Pancreas (tissue), 10 donors: ENCODE measurements around the gene LHX1. TPM values are rescaled to one million over a fixed set of nuclear protein-coding genes. Genes with fewer than 3 reads are reported as not detected.

Experiments
- ATAC-seq, 4 donors: fragments of 200-7000 bp; cut with Tn5 transposase; one replicate each; pipeline versions ENCODE4 v1.8.0 to v1.9.1; 2020; ENCODE audit warnings: mild to moderate bottlenecking in 4 of 4, moderate library complexity in 4 of 4
- DNase-seq, 6 donors: peaks; one replicate each; pipeline ENCODE4 v3.0.0-alpha.2; 2020
- FAIRE-seq: peaks from 2 replicates; lab custom pipeline; 2012; peaks lifted over from hg19 to GRCh38; lab: Jason Lieb, UNC
- H3K27ac ChIP-seq, 4 donors: fragments of 200-600 bp; sonication (generic); 1 replicate in 3 of 4; 2 replicates in 1 of 4; pipeline versions ENCODE4 v1.5.0 to v1.8.0; 2020
- H3K27me3 ChIP-seq, 4 donors: fragments of 200-600 bp; one replicate each; pipeline ENCODE4 v1.8.0; 2021
- H3K36me3 ChIP-seq, 3 donors: fragments of 200-600 bp; sonication (generic) in 1 of 3; one replicate each; pipeline versions ENCODE4 v1.5.0 to v1.8.0; 2020 to 2021
- H3K4me1 ChIP-seq, 3 donors: fragments of 200-600 bp; one replicate each; pipeline ENCODE4 v1.8.0; 2021
- H3K4me3 ChIP-seq, 4 donors: fragments of 200-600 bp; sonication (generic) in 2 of 4; one replicate each; pipeline versions ENCODE4 v1.5.0 to v1.8.0; 2020 to 2021
- H3K9me3 ChIP-seq, 4 donors: fragments of 200-600 bp; one replicate each; pipeline ENCODE4 v1.8.0; 2021
- WGBS, 2 donors: extraction: QIAGEN DNeasy Blood & Tissue Kit; methylation state at CpG; one replicate each; pipeline ENCODE4 v1.1.7; 2013; 5-methylcytosine and 5-hydroxymethylcytosine counted together
- intact Hi-C, 3 donors: fragments of 100-400 bp; cut with DNase I; formaldehyde crosslinking; loops; one replicate each; pipeline versions ENCODE4 v1.11.1 to v1.14.2; 2022
- polyA plus RNA-seq, 2 donors: library from polyadenylated mRNA; stranded (reverse); fragments of 200-250 nt; gene quantifications; one replicate each; pipeline ENCODE4 v1.2.3, GENCODE V29; 2013
- total RNA-seq, 6 donors: library from RNA; stranded (reverse); fragmentation: NEBNext Ultra II Directional in 4 of 6; extraction: Animal tissue kit (Norgen Biotek cat#: 25700) in 4 of 6; gene quantifications; one replicate each; pipeline versions ENCODE4 v1.2.1 to v1.2.4, GENCODE V29; 2021 to 2023
- TF ChIP-seq, protein P1 (sequence below), 4 donors: fragments of 200-600 bp; sonication (generic) in 3 of 4; IDR thresholded peaks; one replicate each; pipeline versions ENCODE4 v1.5.0 to v1.8.0; 2021; ENCODE audit warnings: antibody characterized with exemption in 4 of 4
- donor health status: healthy with polysubstance abuse.
- donor health status: DM: no; HTN: no; CAD: no; lungs with moderate emphysema.
- donor health status: DM: no; HTN: no; CAD: no.
- donor health status: control.
- donor health status: control.
- donor health status: Bipolar disorder and iron deficiency.
- donor health status: DM: yes; HTN: yes; CAD: no.
- donor health status: DM: no; HTN: no; CAD: no.
- donor health status: DM: no; HTN: no; CAD: no.
- donor health status: DM: yes; HTN: yes; CAD: no.

The LHX1 gene
- total and polyA plus RNA-seq, 8 donors = 0.05 TPM; not detected in 7

DNA sequence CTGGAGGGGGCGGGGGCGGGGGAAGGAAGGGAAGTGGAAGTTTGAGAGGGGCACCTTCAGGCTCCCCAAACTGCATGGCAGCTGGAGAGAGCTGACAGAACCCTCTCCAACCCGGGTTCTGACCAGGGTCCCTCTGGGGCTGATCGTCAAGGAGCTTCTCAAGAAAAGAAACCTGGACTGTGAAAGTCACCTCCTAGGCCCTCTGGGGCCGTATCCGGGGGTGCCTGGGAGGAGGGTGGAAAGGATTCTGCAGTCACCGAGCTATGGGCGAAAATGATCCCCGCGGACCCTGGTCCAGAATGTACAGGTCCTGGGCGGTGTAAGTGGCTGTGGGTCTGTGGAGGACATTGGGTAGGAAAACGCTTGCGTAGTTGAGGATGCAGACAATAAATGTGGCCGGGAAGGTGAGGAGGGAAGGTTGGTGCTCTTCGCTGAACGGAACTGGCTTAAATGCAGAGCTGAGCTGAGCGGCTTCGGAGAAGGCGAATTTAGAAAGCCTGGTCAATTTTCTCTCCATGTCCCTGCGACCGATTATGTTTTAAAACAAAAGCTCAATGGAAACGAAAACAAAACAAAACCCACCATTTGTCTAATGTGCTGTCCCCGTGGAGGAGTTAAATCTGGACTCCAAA, 3.6 kb upstream of the LHX1 start:
- FAIRE-seq (no peak), DNase-seq (no peak), ATAC-seq (no peak)
- Histone ChIP-seq H3K36me3 (no peaks in the 10 kb centered on the region), H3K27me3 (peaks cover 0 to 90% (median 24%) of the 10 kb centered on the region in 4 donors), H3K4me1 (peaks cover 8 to 50% (median 10%) of the 10 kb centered on the region in 3 donors), H3K4me3 (peak overlapping the region in 2 of 4 donors; percentile 21 to 36), H3K9me3 (no peaks in the 10 kb centered on the region), H3K27ac (no peak overlapping the region)
- TF ChIP-seq, protein P1, sequence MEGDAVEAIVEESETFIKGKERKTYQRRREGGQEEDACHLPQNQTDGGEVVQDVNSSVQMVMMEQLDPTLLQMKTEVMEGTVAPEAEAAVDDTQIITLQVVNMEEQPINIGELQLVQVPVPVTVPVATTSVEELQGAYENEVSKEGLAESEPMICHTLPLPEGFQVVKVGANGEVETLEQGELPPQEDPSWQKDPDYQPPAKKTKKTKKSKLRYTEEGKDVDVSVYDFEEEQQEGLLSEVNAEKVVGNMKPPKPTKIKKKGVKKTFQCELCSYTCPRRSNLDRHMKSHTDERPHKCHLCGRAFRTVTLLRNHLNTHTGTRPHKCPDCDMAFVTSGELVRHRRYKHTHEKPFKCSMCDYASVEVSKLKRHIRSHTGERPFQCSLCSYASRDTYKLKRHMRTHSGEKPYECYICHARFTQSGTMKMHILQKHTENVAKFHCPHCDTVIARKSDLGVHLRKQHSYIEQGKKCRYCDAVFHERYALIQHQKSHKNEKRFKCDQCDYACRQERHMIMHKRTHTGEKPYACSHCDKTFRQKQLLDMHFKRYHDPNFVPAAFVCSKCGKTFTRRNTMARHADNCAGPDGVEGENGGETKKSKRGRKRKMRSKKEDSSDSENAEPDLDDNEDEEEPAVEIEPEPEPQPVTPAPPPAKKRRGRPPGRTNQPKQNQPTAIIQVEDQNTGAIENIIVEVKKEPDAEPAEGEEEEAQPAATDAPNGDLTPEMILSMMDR (IDR thresholded peaks at IDR 0.05) = no peak
- intact Hi-C loops = no loop called here
- WGBS, 2 donors = 9% methylated on average over 23 of the region's 23 CpGs

DNA sequence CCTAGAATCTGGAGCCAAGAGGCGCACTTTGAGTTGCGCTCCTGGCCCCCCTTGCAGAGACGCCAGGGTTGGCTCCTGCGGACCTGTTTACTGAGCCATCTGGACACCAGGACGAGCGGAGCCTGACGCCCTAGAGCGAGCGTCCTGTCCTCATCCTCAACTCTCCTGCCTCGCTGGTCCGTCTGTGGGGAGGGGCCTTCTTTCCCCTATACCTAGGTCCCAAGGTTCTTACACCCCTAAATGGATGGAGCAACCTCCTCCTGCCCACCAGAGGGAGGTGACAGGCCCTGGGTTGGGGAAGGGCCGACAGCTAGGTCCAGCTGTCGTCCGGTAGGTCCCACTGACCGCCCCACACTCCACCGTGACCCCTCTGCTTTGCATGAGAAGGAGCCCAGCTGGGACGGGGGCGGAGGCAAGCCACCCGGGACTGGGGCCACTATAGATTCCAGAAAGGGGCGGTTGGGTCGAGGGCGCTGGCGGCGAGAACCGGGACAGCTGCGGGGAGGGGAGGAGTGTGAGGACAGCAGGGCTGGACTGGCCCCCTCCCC, 3.1 kb upstream of the LHX1 start:
- intact Hi-C loops = no loop called here
- Histone ChIP-seq H3K27ac (no peak overlapping the region), H3K9me3 (no peaks in the 10 kb centered on the region), H3K4me3 (peak overlapping the region in 2 of 4 donors; percentile 21 to 36), H3K4me1 (peaks cover 8 to 50% (median 10%) of the 10 kb centered on the region in 3 donors), H3K36me3 (no peaks in the 10 kb centered on the region), H3K27me3 (peaks cover 0 to 90% (median 25%) of the 10 kb centered on the region in 4 donors)
- ATAC-seq (peak in 2 of 4 donors; percentile 10 to 12), DNase-seq (peak in 2 of 6 donors; percentile 63 to 79), FAIRE-seq (no peak)
- TF ChIP-seq, protein P1 (IDR thresholded peaks at IDR 0.05) = no peak
- WGBS, 2 donors = 4 to 5% methylated on average over 26 of the region's 26 CpGs

DNA sequence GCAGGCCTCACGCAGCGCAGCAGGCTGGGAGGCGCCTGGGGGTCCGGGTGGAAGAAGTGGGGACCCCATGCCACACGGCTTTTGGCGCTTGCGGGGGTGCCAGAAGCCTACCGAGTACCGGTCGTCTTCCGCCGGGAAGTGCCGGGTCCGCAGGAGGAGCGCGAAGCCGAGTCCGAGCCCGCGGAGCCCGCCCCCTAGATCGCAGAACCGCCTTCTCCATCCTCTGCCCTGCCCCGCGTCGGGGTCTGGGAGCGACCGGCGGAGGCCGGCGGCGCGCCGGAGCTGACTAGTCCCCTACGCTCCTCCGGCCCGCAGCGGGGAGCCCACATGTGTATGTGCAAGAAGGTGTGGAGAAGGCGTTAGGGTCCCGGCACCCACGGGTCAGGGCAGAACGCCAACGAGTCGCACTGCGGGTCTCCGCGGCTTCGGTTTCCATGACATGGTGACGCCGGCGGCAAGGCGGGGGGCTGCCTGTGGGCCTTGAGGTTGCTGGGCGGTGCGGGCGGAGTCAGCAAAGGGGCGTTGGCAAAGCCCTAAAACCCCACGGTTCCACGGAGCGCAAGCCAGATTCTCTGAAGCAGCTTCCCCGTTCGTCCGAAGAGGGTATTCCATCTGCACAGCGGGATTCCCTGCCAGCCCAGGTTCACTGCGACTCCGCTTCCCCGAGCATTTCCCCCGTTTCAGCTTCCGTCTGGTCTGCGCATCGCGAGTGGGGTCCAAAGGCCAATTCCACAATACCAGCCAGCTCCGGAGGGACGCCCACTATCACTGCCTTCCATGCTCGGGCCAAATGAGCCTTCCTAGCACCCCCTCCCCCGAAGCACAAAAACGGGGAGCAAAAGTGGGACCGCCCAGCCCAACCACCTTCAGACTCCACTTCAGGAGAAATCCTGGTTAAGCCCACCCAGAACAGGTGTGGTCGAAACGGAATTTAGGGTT, 2.3 kb upstream of the LHX1 start:
- H3K27me3 ChIP-seq = peaks cover 0 to 91% (median 27%) of the 10 kb centered on the region in 4 donors
- peaks cover 8 to 50% (median 10%) of the 10 kb centered on the region in 3 donors for H3K4me1 ChIP-seq
- peak overlapping the region in 2 of 4 donors; percentile 21 to 36 for H3K4me3 ChIP-seq
- peak in 2 of 4 donors; percentile 33 to 43 for ATAC-seq
- DNase-seq = peak in 2 of 6 donors; percentile 65 to 80
- intact Hi-C loops = no loop called here
- H3K27ac ChIP-seq = no peak overlapping the region
- 3 to 4% methylated on average over 73 to 79 of the region's 79 CpGs for WGBS, 2 donors
- H3K36me3 ChIP-seq = no peaks in the 10 kb centered on the region
- no peak for FAIRE-seq
- H3K9me3 ChIP-seq = no peaks in the 10 kb centered on the region
- TF ChIP-seq, protein P1 (IDR thresholded peaks at IDR 0.05) = no peak

DNA sequence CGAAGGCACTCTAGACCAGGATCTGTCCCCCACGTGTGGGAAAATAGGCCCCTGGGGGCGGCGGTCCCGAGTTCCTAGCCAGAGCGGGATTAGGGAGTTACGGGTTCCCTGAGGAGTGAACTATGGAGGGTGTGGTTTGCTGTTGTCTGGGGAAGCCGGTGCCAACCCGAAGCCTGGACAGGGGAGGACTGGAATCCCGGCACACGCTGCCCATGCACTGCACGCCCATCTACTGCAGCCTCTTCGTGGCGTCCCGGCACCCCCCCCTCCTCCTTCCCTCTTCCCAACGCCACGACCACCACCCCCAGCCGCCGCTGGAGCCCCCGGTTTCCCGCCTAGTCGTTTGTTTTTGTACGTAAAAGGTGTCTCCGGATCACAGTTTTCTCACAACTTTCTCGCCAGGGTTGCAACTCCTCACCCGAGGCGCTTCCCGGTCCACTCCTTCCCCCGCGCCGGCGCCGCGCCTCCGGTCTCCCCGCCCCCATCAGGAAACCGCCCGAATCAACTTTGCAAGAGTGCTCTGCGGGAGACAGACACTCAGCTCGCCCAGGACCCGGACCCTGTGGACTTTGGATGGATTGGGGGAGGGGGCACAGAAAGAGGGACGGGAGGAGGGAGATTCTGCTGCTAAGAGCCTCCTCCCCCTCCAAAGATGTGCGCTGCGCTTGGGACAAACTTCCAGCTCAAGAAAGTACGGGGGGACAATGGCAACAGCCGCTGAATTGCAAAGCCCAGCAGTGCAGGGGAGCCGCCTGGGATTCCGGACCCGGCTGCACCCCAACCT, 1.4 kb upstream of the LHX1 start:
- WGBS, 2 donors = 4 to 5% methylated on average over 43 to 49 of the region's 49 CpGs
- TF ChIP-seq, protein P1 (IDR thresholded peaks at IDR 0.05) = no peak
- peaks cover 8 to 50% (median 10%) of the 10 kb centered on the region in 3 donors for H3K4me1 ChIP-seq
- H3K4me3 ChIP-seq = peak overlapping the region in 1 of 4 donors; percentile 15
- H3K36me3 ChIP-seq = no peaks in the 10 kb centered on the region
- H3K27ac ChIP-seq = no peak overlapping the region
- intact Hi-C loops = no loop called here
- no peaks in the 10 kb centered on the region for H3K9me3 ChIP-seq
- FAIRE-seq (no peak), ATAC-seq (peak in 1 of 4 donors; percentile 9), DNase-seq (peak in 1 of 6 donors; percentile 51)
- H3K27me3 ChIP-seq = peaks cover 0 to 89% (median 29%) of the 10 kb centered on the region in 4 donors
